ENCODE results near the gene CP. TPM values are rescaled to one million over a fixed set of nuclear protein-coding genes. Genes with fewer than 3 reads are reported as not detected.

The CP gene
- total and polyA plus RNA-seq, 2 of the 13 experiments (the other 11 are each of a cell fraction or from before 2014, with no cell fraction given) = 42.6 to 789 TPM

GRCh38 chr3:149204390-149204991, 17.1 kb downstream of the CP start (continued):
- TF ChIP-seq ELK4 (CRISPR knock-in tag; IDR thresholded peaks at IDR 0.05; ENCODE audit: borderline replicate concordance) = no peak
- no peak for TF ChIP-seq ZBTB4 (CRISPR knock-in tag; IDR thresholded peaks at IDR 0.05; ENCODE audit: borderline replicate concordance)
- no peak for TF ChIP-seq KDM5A (IDR thresholded peaks at IDR 0.05; ENCODE audit: borderline replicate concordance, low read length)
- TF ChIP-seq PAXIP1 (CRISPR knock-in tag; conservative IDR thresholded peaks at IDR 0.05) = peak; percentile 68
- TF ChIP-seq RAD51 (IDR thresholded peaks at IDR 0.05; ENCODE audit: borderline replicate concordance) = no peak
- TF ChIP-seq ZZZ3 (CRISPR knock-in tag; IDR thresholded peaks at IDR 0.05; ENCODE audit: borderline replicate concordance) = no peak
- no peak for TF ChIP-seq GATA4 (IDR thresholded peaks at IDR 0.05; ENCODE audit: borderline replicate concordance, low read depth)
- no peak for TF ChIP-seq TFDP1 (CRISPR knock-in tag; IDR thresholded peaks at IDR 0.05; ENCODE audit: borderline replicate concordance)
- no peak for TF ChIP-seq ZNF280D (CRISPR knock-in tag; IDR thresholded peaks at IDR 0.05)
- peak; percentile 99 for TF ChIP-seq ONECUT2 (CRISPR knock-in tag; IDR thresholded peaks at IDR 0.05)

All from HepG2 (cell line).